CD4-positive, alpha-beta T cell (primary cell): ENCODE results near the gene SOX1. TPM values are rescaled to one million over a fixed set of nuclear protein-coding genes. Genes with fewer than 3 reads are reported as not detected.

ENCODE experiments used
- ATAC-seq: fragments of 200-7000 bp; cut with Tn5 transposase; one replicate; pipeline ENCODE4 v1.10.0; 2022; ENCODE audit warnings: mild to moderate bottlenecking; ENCODE audit not compliant: poor library complexity
- CTCF ChIA-PET: fragments of 350-600 bp; sonication (Branson Sonifier 250); formaldehyde crosslinking; loops from one replicate; lab custom pipeline; 2021; ENCODE audit warnings: antibody characterized with exemption, inconsistent platforms; lab: Charles Lee
- POLR2A ChIA-PET: fragments of 350-600 bp; sonication (Branson Sonifier 250); formaldehyde crosslinking; loops from one replicate; lab custom pipeline; 2021; ENCODE audit warnings: antibody characterized with exemption, inconsistent platforms; lab: Charles Lee
- DNase-seq, 14 experiments: peaks; one replicate each; pipeline ENCODE4 v3.0.0-alpha.2; 2013 to 2020; ENCODE audit warnings: mixed read lengths in 2 of 14
- H3K27ac ChIP-seq, 2 donors: one replicate each; pipeline versions ENCODE4 v1.5.1 to v1.7.0; 2013; ENCODE audit warnings: low read length in 2 of 2, low read depth in 1 of 2, mild to moderate bottlenecking in 1 of 2
- H3K27me3 ChIP-seq, 2 experiments: 1 replicate in 1 of 2; 2 replicates in 1 of 2; pipeline versions ENCODE4 v1.6.1 to v1.7.0; 2013; ENCODE audit warnings: low read length in 2 of 2, control low read depth in 1 of 2, mild to moderate bottlenecking in 1 of 2, moderate library complexity in 1 of 2; ENCODE audit not compliant: insufficient read depth in 2 of 2, control insufficient read depth in 1 of 2
- H3K36me3 ChIP-seq: one replicate; pipeline ENCODE4 v1.6.1; 2013; ENCODE audit warnings: low read length, control low read depth; ENCODE audit not compliant: insufficient read depth
- H3K4me1 ChIP-seq: one replicate; pipeline ENCODE4 v1.6.1; 2013; ENCODE audit warnings: low read length, control low read depth; ENCODE audit not compliant: insufficient read depth
- H3K4me3 ChIP-seq: one replicate; pipeline ENCODE4 v1.5.1; 2013; ENCODE audit warnings: mild to moderate bottlenecking, low read length, moderate library complexity
- H3K9me3 ChIP-seq, 2 experiments: 1 replicate in 1 of 2; 2 replicates in 1 of 2; pipeline versions ENCODE4 v1.6.1 to v1.7.0; 2013; ENCODE audit warnings: low read length in 2 of 2, mild to moderate bottlenecking in 2 of 2, control low read depth in 1 of 2, moderate library complexity in 1 of 2; ENCODE audit not compliant: control insufficient read depth in 1 of 2, insufficient read depth in 1 of 2
- H3K27ac Mint-ChIP-seq: one replicate; pipeline ENCODE4 v1.8.0; 2020; ENCODE audit warnings: mixed read lengths
- H3K27me3 Mint-ChIP-seq: one replicate; pipeline ENCODE4 v1.8.0; 2021; ENCODE audit warnings: mixed read lengths
- H3K36me3 Mint-ChIP-seq: one replicate; pipeline ENCODE4 v1.8.0; 2021; ENCODE audit warnings: low read depth, mixed read lengths
- H3K4me1 Mint-ChIP-seq: one replicate; pipeline ENCODE4 v1.8.0; 2021; ENCODE audit warnings: low read depth, mixed read lengths
- H3K4me3 Mint-ChIP-seq: one replicate; pipeline ENCODE4 v1.8.0; 2020; ENCODE audit warnings: mild to moderate bottlenecking, mixed read lengths
- H3K9me3 Mint-ChIP-seq: one replicate; pipeline ENCODE4 v1.8.0; 2020; ENCODE audit warnings: mixed read lengths
- CTCF ChIP-seq: fragments of 200-600 bp; IDR thresholded peaks from one replicate; pipeline ENCODE4 v1.8.0; 2022; ENCODE audit warnings: antibody characterized with exemption, mild to moderate bottlenecking
- intact Hi-C, 2 experiments: fragments of 100-400 bp; cut with DNase I in 1 of 2; cut with micrococcal nuclease in 1 of 2; formaldehyde crosslinking; loops; one replicate each; pipeline versions ENCODE4 v1.15.1 to v1.9.0; 2023 to 2025; cut with DNase I, micrococcal nuclease
- total RNA-seq, 174 experiments: library from RNA in 2 of 174; stranded (reverse) in 2 of 174; gene quantifications; one replicate each; pipeline ENCODE4 v1.2.3 and lab custom pipeline; 2021 to 2026

Gene SOX1
- total RNA-seq, 2 experiments from 2014 or later = not detected

DNA sequence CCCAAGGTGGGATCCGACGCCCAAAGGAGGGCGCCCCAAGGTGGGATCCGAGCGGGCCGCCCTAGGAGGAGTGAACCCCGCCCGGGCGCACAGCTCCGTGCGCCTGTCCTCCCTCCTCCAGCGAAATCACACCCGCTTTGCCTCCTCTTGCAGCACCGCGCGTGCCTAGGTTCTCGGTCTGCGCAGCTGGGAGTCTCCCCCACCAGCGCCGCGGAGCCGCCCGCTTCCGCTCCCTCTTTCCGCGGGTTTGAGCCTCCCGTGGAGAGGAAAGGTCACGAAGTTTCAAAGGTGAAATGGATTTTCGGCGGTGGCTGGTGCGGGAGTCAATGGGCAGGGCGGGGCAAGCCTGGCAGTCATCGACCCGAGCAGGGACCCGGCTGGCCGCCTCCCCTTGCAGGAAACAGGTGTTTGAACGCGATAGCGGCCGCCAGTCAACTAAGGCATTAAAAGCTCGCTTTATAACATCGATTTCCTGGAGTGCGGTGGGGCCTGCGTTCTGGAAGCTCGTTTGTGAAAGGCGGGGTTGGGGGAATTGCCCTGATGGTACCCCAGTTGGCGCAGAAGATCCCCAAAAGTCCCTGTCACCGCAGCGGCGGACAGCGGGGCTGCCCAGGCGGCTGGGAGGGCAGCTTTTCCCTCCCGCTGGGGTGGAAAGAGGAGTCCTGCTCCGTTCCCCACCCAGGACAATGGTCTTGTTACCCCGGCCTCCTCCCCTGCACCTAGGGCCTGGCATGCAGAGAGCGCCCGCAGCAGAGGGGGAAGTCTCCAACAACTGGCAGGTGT, 9.0 kb upstream of the SOX1 start:
- no peak overlapping the region for H3K4me3 ChIP-seq
- peaks cover 5% of the 10 kb centered on the region for H3K4me1 ChIP-seq
- intact Hi-C loops = no loop called here
- no peak for DNase-seq
- TF ChIP-seq CTCF = no peak
- H3K27ac Mint-ChIP-seq = no peak overlapping the region
- CTCF ChIA-PET = no interaction called here
- no peak overlapping the region for H3K27ac ChIP-seq
- H3K4me3 Mint-ChIP-seq = no peak overlapping the region
- H3K9me3 ChIP-seq = peaks cover 0 to 78% of the 10 kb centered on the region in 2 experiments
- peaks cover 87 to 98% of the 10 kb centered on the region in 2 experiments for H3K27me3 ChIP-seq
- ATAC-seq = no peak
- H3K36me3 Mint-ChIP-seq = no peaks in the 10 kb centered on the region
- H3K9me3 Mint-ChIP-seq = no peaks in the 10 kb centered on the region
- POLR2A ChIA-PET = no interaction called here
- peaks cover 68% of the 10 kb centered on the region for H3K27me3 Mint-ChIP-seq
- peaks cover 12% of the 10 kb centered on the region for H3K4me1 Mint-ChIP-seq
- H3K36me3 ChIP-seq = no peaks in the 10 kb centered on the region

GRCh38 chr13:112058519-112058873, 8.5 kb upstream of the SOX1 start:
- Mint-ChIP-seq H3K36me3 (no peaks in the 10 kb centered on the region), H3K4me1 (peaks cover 12% of the 10 kb centered on the region), H3K27ac (no peak overlapping the region), H3K4me3 (no peak overlapping the region), H3K9me3 (no peaks in the 10 kb centered on the region), H3K27me3 (peaks cover 69% of the 10 kb centered on the region)
- POLR2A ChIA-PET = no interaction called here
- ATAC-seq (no peak), DNase-seq (no peak)
- Histone ChIP-seq H3K27me3 (peaks cover 86 to 98% of the 10 kb centered on the region in 2 experiments), H3K36me3 (no peaks in the 10 kb centered on the region), H3K27ac (no peak overlapping the region), H3K4me3 (no peak overlapping the region), H3K9me3 (peaks cover 0 to 80% of the 10 kb centered on the region in 2 experiments), H3K4me1 (peaks cover 5% of the 10 kb centered on the region)
- TF ChIP-seq CTCF = no peak
- intact Hi-C loops = no loop called here
- CTCF ChIA-PET = no interaction called here

DNA sequence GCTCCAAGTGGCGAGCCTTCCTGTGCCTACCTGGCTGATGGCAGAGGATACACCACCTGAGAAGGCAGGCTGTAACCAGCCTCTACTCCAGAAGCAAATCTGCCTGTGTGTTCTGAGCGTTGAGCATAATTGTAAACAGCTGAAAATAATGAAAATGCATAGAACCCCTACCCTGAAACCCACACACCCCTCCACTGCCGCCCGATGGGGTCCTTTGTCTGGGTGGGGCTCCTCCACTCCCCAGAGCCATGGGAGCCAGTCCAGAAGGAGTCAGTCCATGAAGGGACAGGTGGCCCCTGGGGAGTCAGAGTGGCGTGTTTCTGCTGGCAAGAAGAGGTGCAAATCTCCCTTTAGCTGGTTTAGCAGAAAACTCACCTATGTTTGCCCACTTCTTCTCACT, 8.0 kb upstream of the SOX1 start:
- peaks cover 86 to 98% of the 10 kb centered on the region in 2 experiments for H3K27me3 ChIP-seq
- ChIA-PET POLR2A (no interaction called here), CTCF (no interaction called here)
- no peak overlapping the region for H3K27ac ChIP-seq
- intact Hi-C loops = no loop called here
- peaks cover 5% of the 10 kb centered on the region for H3K4me1 ChIP-seq
- DNase-seq (no peak), ATAC-seq (no peak)
- H3K27me3 Mint-ChIP-seq = peaks cover 74% of the 10 kb centered on the region
- TF ChIP-seq CTCF = no peak
- H3K4me3 Mint-ChIP-seq = no peak overlapping the region
- no peaks in the 10 kb centered on the region for H3K36me3 Mint-ChIP-seq
- peaks cover 12% of the 10 kb centered on the region for H3K4me1 Mint-ChIP-seq
- no peaks in the 10 kb centered on the region for H3K9me3 Mint-ChIP-seq
- H3K27ac Mint-ChIP-seq = no peak overlapping the region
- H3K36me3 ChIP-seq = no peaks in the 10 kb centered on the region
- peaks cover 0 to 76% of the 10 kb centered on the region in 2 experiments for H3K9me3 ChIP-seq
- no peak overlapping the region for H3K4me3 ChIP-seq
